Measurements from ENCODE around the gene NSG2.

DNA sequence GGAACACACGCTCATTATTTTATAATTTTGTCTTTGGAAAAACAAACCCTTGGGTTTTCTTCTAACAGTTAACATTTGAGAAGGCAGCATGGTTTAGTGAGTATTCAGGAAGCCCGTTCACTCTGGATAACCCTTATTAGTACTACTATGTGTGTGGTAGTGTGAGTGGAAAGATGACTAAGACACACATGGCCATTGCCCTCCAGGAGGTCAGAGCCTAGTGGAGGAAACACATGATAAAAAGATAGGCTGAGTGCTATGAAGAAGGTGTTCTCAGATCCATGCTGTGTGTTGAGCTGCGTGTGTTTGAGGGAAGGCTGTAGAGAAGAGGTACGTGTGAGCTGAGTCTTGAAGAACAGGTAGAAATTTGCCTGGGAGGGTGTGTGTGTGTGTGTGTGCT is 48.2 kb upstream of the NSG2 start:
- TF ChIP-seq, protein P1, sequence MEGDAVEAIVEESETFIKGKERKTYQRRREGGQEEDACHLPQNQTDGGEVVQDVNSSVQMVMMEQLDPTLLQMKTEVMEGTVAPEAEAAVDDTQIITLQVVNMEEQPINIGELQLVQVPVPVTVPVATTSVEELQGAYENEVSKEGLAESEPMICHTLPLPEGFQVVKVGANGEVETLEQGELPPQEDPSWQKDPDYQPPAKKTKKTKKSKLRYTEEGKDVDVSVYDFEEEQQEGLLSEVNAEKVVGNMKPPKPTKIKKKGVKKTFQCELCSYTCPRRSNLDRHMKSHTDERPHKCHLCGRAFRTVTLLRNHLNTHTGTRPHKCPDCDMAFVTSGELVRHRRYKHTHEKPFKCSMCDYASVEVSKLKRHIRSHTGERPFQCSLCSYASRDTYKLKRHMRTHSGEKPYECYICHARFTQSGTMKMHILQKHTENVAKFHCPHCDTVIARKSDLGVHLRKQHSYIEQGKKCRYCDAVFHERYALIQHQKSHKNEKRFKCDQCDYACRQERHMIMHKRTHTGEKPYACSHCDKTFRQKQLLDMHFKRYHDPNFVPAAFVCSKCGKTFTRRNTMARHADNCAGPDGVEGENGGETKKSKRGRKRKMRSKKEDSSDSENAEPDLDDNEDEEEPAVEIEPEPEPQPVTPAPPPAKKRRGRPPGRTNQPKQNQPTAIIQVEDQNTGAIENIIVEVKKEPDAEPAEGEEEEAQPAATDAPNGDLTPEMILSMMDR (IDR thresholded peaks at IDR 0.05) = no peak
- no peak for TF ChIP-seq POLR2A (IDR thresholded peaks at IDR 0.05)
